Activated T-helper 1 cell treated with Interleukin-2 at 50 U/mL for 16 hours (primary cell): Measurements from ENCODE around the gene P4HTM.

Experiments used
- DNase-seq: peaks from one replicate; pipeline ENCODE4 v3.0.0-alpha.2; 2020; ENCODE audit warnings: low read depth

Gene P4HTM

DNA sequence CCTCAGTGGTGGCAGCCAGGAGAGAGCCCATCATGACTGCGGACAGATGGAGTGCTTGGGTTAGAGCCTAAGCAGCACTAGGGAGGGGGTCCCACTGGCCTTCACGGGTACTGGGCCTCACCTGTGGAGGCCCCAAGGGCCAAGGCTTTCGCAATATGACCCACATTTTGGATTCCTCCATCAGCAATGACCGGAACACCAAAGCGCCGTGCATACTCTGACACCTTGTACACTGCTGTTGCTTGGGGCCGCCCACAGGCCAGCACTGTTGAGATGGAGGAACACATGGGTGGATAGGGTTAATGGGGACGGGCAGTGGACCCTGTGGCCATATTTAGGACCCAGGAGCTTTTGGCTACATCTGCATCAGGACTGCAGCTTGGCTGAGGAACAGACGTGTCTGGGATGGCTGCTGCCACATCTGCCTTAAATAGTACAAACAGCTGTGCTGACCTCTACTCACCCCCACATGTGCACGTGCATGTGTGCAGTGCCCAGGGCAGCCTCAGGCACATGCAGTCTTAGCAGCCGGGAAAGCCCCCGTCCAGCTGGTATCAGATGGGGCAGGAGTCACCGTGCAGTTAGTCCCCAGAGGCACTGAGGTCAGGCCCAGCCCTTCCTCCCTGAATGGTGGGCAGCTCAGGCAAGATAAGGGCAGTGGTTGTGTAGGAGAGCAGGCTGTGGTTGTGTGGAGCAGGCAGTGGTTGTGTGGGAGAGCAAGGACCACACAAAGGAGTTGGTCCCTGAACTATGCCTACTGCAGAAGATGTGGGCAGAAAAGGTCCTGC is 35.2 kb downstream of the P4HTM start:
- DNase-seq: no peak

DNA sequence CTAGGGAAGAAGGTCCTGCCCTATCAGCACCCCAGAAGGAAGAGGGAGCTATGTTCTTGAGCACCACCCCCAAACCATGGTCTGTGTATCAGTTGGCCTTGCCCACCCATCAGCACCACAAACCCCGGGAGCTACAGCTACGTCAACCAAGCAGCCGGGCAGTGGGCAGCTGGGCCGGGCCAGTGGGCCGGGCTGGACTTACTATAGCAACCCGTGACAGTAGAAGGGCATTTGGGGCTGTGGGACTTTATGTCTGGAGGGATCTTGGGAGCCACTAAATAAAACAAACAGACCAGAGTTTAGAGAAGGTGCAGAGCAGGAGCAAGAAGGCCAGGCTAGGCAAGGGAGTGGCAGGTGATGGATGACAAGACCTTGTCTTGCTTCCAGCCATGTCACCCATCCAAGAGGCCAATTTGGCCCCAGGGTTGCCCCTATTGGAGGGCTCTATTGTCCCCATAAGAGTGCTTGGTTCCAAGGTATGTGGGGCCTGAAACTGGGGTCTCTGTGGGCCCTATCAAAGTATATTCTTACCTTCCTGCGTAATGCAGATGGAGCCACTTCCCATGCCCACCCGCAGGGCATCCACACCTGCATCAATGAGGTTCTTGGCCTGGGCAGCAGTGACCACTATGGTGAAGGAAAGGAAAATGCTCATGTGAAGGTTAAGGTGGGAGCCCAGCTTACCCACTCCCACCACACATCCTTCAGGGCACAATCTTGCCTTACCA is 35.9 kb downstream of the P4HTM start:
- DNase-seq: no peak

DNA sequence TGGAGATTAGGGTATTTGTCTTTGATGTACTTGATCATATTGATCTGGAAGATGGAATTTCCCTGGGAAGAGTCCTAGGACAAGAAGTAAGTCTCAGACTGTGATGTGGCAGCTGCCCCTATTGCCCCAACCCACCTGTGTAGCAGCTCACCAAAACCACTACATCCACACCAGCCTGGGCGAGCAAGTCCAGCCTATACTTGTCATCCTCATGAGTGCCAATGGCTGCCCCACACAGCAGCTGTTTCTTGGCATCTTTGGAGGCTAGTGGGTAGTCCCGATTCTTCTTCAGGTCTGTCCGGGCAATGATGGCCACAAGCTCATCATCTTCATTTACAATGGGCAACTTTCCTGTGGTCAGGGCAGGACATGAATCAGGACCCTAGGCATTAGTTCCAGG is 36.5 kb downstream of the P4HTM start:
- DNase-seq: no peak

DNA sequence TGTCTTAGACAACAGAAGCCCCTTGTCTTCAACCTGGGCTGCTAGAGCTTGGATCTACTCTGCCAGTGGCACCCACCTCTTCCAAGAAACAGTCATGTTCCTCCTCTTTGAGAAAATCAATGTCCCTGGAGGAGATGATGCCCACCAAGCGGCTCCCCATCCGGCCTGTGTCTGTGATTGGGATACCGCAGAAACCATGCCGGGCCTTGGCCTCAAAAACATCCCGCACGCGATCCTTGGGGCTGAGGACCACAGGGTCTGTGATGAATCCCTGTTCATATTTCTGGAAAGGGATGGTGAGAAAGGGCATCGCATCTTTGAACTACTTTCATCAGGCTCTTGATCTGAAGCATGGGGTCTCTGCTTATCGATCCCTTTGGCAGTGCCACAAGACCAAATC is 37.6 kb downstream of the P4HTM start:
- DNase-seq: no peak

DNA sequence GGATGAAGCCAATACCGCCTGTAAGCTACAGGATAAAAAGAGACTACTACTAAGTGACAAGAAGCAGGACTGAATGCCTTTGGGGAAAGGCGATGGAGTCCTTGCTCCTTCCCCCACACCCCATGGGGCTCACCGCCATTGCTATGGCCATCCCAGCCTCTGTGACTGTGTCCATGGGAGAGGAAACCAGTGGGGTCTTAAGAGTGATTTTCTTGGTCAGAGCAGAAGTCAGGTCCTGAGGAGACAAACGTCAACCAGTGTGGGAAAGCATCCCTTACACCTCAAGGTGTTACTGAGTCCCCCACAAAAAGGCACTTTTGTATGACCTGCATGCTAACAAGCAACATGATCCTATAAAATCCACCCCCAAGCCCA is 38.2 kb downstream of the P4HTM start:
- no peak for DNase-seq

DNA sequence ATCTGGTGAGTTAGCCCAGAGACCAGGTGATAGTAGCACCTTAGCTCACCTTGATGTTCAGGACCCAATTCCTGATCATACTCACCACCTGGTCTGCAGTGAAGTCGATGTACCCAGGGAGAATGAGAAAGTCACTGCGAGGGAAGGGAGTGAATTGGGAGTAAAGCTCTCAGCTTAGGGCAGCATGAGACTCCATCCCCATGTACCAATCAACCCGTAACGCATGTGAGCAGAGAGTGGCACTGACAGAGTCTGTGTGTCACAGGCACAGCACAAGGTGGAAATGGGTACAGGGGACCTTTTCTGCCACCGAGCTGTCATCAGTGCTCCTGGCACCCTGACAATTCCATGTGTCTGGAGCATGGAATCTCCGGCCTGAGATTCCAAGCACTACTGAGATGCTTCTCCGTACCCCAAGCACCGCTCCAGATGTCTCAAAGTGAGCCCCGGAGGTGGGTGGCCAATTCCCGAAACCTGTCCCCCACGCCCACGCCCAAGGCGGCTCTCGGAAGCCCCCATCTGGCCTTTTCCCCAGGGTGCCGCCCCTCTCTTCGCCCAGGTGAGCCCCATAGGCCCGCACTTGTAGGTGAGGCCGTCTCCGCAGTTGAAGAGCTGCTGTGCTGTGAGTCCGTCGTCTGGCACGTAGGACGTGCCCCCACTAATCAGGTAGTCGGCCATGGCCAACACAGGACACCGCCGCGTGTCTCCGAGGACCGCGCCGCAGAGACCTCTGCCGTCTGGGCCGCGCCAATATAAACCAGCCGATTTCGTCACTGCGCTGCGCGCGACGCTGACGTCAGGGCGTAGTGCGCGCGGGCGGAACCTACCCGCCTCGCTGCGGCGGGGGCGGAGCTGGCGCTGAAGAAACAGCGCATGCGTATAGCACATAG is 38.9 kb downstream of the P4HTM start, which contains the start of gene IMPDH2:
Gene IMPDH2 (minus strand): TSS at position 726 of the 890 bp plus-strand sequence. CDS start 48 bp downstream, at position 678.
- peak; percentile 90 for DNase-seq

DNA sequence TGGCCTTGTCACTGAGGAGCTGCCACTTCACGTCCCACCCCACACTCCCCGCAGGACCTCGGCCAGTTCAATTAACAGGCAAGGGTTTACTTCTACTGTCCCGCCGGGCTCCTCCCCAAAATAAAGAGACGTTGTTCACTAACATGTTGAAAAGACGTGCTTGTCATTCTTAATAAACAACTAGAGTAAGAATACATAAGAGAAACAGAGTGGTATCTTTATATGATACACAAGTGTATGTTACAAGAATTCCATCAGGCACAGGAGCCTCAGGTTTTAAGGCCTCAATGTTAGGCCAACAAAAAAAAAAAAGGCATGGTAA is 39.5 kb downstream of the P4HTM start:
- no peak for DNase-seq

DNA sequence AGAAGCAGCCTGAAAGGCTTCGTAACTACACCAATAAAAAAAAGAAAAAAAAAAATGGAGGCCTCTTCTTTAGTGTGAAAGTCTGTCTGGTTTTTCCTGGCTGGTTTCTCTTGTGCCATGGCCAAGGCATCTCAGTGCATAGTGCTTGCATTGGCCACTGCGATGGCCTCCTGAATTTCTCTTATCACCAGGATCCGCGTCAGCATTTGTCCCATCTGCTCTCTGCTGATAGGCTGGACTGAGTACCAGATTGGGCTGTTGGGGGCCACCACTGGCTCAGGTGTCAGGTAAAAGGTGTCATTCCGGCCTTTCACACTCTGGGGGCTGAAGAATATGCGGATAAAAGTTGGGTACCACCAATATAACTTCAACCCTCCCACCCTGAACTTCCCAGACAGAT is 40.3 kb downstream of the P4HTM start:
- no peak for DNase-seq

DNA sequence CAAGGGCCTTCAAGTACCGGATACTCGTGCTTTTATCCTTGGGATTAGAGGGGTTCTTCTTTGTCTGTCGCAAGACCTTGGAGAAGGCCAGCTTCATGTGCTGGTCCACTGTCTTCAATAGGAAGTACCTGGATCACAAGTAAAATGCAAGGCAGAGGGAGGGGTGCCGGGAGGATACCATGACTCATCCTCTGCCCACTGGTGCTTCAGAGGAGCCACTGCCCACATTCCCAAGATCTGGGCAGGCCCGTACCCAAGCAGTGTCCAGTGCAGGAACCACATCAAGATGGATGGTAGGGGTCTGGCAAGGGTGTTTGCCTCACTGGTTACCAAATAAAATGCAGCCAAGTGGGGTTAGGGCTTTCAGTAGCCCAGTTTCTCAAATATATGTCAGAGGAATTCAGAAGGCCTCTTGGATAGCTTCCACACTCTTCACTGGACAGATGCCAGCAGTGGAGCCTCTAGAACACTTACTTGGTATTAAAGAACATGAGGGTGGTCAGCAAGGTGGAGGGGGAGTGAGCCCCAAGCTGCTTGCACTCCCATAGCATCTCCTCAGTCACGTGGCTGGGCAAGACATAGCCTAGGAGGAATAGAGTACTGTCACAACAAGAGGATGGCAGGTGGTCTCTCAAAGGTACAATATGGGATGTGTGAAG is 42.7 kb downstream of the P4HTM start:
- DNase-seq: no peak

DNA sequence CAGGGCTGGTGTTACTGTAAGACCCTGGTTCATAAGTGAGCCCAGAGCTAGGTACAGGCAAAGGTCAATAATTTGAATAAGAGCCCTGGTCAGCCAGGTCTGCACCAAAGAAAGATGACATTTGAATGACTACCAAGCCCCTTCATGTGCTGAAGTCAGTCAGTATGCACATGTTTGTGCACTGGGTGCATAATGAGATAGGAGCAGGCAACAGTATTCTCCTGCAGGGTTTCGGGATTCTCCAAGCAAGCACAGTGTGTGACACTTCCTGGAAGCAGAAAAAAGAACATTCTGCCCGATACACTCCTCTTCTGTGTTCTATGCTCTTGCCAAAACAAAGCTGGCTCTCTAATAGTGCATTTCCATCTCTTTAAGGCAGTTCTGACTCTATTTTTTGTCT is 44.6 kb downstream of the P4HTM start:
- no peak for DNase-seq

DNA sequence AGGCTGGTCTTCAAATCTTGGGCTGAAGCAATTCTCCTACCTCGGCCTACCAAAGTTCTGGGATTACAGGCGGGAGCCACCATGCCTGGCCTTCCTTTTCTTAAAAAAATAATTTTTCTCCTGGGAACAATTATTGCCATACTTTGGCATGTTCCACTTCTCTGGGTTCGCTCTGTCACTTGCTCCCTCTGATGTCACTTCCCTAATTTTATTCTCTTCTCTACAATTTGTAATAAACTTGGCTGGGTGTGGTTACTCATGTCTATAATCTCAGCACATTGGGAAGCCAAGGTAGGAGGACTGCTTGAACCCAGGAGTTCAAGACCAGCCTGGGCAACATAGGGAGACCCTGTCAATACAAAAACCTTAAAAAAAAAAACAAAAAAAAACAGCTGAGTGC is 45.2 kb downstream of the P4HTM start:
- DNase-seq: no peak

DNA sequence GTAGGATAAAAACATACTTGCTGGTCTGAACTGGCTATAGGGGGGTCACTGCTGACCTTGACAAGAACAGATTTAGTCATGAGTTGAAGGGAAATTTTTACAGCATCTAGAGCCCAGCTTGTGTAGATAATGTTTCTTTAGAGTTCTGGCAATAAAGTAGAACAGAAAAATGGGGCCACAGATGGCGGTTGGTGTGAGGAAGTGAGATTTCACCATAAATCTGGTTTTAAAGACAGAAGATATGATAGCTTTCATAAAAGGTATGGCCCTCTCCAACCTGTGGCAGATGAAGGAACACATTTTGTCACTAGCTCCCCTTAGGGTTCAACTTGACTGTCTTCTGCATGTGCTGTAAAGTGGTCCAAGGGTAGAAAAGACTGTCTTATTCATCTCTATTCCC is 63.5 kb downstream of the P4HTM start:
- DNase-seq: no peak

DNA sequence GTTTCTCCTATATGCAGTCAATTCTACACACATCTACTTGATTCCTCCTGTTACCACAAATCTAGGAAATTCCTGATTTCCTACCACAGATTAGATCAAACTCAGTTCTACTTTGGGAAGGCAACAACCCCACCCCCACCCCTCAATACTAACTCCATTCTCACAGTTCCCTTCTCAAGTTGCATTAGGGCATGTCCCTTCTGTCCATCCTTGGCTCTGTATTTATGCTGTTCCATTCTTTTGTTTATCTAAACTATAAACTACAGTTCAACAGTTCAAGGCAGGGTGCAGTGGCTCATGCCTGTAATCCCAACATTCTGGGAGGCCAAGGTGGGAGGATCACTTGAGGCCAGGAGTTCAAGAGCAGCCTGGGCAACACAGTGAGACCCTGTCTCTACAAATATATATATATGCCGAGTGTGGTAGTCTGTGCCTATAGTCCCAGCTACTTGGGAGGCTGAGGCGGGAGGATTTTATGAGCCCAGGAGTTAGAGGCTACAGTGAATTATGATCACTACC is 64.4 kb downstream of the P4HTM start:
- DNase-seq: no peak
